Measurements from ENCODE around the gene ULK4. TPM values are rescaled to one million over a fixed set of nuclear protein-coding genes. Genes with fewer than 3 reads are reported as not detected.
A peak's percentile ranks its signal among the peaks of the same experiment; 100 is the strongest.

The ULK4 gene
- total and polyA plus RNA-seq, 2 of the 4 experiments (the other 2 are of a cell fraction), result 2.7 to 5.0 TPM

DNA sequence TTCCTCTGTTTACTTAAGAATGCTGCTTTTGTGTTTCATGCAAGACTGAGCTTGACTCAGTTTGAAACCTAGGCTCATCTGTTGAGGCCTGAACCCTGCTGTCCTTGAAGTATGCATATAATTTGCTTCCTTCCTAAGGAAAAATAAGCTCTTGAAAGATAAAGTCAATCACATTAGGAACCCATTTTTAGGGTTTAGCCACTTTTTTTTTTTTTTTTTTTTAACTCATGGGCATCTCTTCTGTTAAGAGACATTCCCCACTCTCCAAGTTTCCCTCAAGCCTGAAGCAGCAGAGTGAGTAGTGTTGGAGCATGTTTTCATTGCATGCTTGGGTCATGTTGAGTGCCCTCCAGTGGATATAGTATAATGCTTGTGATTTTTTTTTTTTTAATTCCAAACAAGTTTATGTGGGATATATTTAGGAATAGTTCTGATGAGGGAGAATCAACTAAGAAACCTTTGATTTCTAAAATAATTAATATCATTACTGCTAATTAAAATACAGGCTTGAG lies 759.0 kb downstream of the ULK4 start:
- Histone ChIP-seq H3K4ac (ENCODE audit: low read depth, low read length) (no peak overlapping the region), H4K91ac (ENCODE audit: insufficient read depth, low read depth, low read length) (no peak overlapping the region), H3K9ac (ENCODE audit: low read depth, low read length) (no peak overlapping the region), H3K9me1 (ENCODE audit: insufficient read depth, low read length) (peaks cover 2% of the 10 kb centered on the region; the same call in 1 of the 2 replicates), H3K4me3 (ENCODE audit: insufficient read depth, low read depth, low read length) (no peak overlapping the region), H2AFZ (replicated peaks; ENCODE audit: low read length, poor library complexity) (no peak overlapping the region), H3K36me3 (ENCODE audit: control insufficient read depth, insufficient read depth, low read length) (no peaks in the 10 kb centered on the region), H4K20me1 (ENCODE audit: insufficient read depth, low read length) (peaks cover 81% of the 10 kb centered on the region), H2BK5ac (ENCODE audit: low read depth, low read length, poor library complexity, severe bottlenecking) (no peak overlapping the region), H4K8ac (ENCODE audit: low read depth in 2 of 2, low read length in 2 of 2) (no peak overlapping the region), H3K9me3 (ENCODE audit: control insufficient read depth, insufficient read depth, low read length) (no peaks in the 10 kb centered on the region), H3K14ac (replicated peaks; ENCODE audit: low read depth, low read length) (no peak overlapping the region; the same call in 1 of the 2 replicates), H3K27me3 (ENCODE audit: control insufficient read depth, insufficient read depth, low read length) (no peaks in the 10 kb centered on the region), H3K56ac (ENCODE audit: extremely low read depth, insufficient read depth, low read length) (no peak overlapping the region), H3K27ac (ENCODE audit: insufficient read depth, low read length) (no peak overlapping the region), H3K4me1 (ENCODE audit: control insufficient read depth, insufficient read depth, low read length) (peaks cover 9% of the 10 kb centered on the region), H2BK120ac (ENCODE audit: low read depth, low read length) (no peak overlapping the region), H2BK15ac (ENCODE audit: low read depth, low read length) (no peak overlapping the region), H3K4me2 (ENCODE audit: low read depth, low read length) (peak overlapping the region; percentile 79; the same call in 1 of the 2 replicates), H3K79me1 (ENCODE audit: low read depth in 1 of 2, low read length in 2 of 2) (peaks cover 0 to 30% of the 10 kb centered on the region in 2 experiments; a peak in 2 of 4 replicates), H3K23ac (ENCODE audit: low read depth, low read length) (no peak overlapping the region), H3K18ac (ENCODE audit: low read depth, low read length) (no peak overlapping the region), H2BK20ac (ENCODE audit: low read depth, low read length) (no peak overlapping the region), H4K5ac (ENCODE audit: low read depth, low read length) (no peak overlapping the region), H2AK5ac (ENCODE audit: low read depth, low read length) (no peak overlapping the region), H2AK9ac (replicated peaks; ENCODE audit: low read depth, low read length, poor library complexity) (no peak overlapping the region)
- no peak for ATAC-seq (ENCODE audit: low read depth)
- no TSS peak for BruUV-seq (replicated peaks)
- dilution Hi-C loops (cut with HindIII; ENCODE audit: low sequenced_read_pairs, unreplicated experiment) (no loop called here), intact Hi-C loops (cut with micrococcal nuclease) (loop anchor here (5.0 kb wide), 4 partner anchors 479 to 679 kb away; no protein-coding TSS in a partner anchor), in situ Hi-C loops (cut with MboI; ENCODE audit: low sequenced_read_pairs) (loop anchor here (25.0 kb wide), 1 partner anchor 484 kb away; no protein-coding TSS in a partner anchor)
- TF ChIP-seq, protein P1, sequence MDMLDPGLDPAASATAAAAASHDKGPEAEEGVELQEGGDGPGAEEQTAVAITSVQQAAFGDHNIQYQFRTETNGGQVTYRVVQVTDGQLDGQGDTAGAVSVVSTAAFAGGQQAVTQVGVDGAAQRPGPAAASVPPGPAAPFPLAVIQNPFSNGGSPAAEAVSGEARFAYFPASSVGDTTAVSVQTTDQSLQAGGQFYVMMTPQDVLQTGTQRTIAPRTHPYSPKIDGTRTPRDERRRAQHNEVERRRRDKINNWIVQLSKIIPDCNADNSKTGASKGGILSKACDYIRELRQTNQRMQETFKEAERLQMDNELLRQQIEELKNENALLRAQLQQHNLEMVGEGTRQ (IDR thresholded peaks at IDR 0.05; ENCODE audit: low read depth, low read length), result no peak
- TF ChIP-seq, protein P2, sequence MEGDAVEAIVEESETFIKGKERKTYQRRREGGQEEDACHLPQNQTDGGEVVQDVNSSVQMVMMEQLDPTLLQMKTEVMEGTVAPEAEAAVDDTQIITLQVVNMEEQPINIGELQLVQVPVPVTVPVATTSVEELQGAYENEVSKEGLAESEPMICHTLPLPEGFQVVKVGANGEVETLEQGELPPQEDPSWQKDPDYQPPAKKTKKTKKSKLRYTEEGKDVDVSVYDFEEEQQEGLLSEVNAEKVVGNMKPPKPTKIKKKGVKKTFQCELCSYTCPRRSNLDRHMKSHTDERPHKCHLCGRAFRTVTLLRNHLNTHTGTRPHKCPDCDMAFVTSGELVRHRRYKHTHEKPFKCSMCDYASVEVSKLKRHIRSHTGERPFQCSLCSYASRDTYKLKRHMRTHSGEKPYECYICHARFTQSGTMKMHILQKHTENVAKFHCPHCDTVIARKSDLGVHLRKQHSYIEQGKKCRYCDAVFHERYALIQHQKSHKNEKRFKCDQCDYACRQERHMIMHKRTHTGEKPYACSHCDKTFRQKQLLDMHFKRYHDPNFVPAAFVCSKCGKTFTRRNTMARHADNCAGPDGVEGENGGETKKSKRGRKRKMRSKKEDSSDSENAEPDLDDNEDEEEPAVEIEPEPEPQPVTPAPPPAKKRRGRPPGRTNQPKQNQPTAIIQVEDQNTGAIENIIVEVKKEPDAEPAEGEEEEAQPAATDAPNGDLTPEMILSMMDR (conservative IDR thresholded peaks at IDR 0.05; ENCODE audit: low read depth, low read length), result peak; percentile 39
- TF ChIP-seq SMC3 (IDR thresholded peaks at IDR 0.05; ENCODE audit: low read depth, low read length) (peak; percentile 36; the same call in 1 of the 2 replicates), RAD21 (IDR thresholded peaks at IDR 0.05; ENCODE audit: low read length) (peak; percentile 25; the same call in 1 of the 2 replicates), BHLHE40 (IDR thresholded peaks at IDR 0.05; ENCODE audit: low read depth, low read length) (no peak)
- TF ChIP-seq, protein P3, sequence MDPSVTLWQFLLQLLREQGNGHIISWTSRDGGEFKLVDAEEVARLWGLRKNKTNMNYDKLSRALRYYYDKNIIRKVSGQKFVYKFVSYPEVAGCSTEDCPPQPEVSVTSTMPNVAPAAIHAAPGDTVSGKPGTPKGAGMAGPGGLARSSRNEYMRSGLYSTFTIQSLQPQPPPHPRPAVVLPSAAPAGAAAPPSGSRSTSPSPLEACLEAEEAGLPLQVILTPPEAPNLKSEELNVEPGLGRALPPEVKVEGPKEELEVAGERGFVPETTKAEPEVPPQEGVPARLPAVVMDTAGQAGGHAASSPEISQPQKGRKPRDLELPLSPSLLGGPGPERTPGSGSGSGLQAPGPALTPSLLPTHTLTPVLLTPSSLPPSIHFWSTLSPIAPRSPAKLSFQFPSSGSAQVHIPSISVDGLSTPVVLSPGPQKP (IDR thresholded peaks at IDR 0.05; ENCODE audit: borderline replicate concordance, low read depth, low read length), result no peak
- ChIA-PET CTCF (interaction anchor here (0.6 kb wide), 4 partner anchors 37 to 376 kb away, joined by 3 to 7 read pairs (median 3); no protein-coding TSS in a partner anchor), POLR2A (ENCODE audit: unreplicated experiment) (interaction anchor here (0.6 kb wide), 2 partner anchors 380 to 547 kb away, joined by 5 to 11 read pairs; no protein-coding TSS in a partner anchor)
- peak; percentile 61 for DNase-seq
